Measurements from ENCODE around the gene MED27. TPM values are rescaled to one million over a fixed set of nuclear protein-coding genes. Genes with fewer than 3 reads are reported as not detected.
A peak's percentile ranks its signal among the peaks of the same experiment; 100 is the strongest.

Gene MED27, protein sequence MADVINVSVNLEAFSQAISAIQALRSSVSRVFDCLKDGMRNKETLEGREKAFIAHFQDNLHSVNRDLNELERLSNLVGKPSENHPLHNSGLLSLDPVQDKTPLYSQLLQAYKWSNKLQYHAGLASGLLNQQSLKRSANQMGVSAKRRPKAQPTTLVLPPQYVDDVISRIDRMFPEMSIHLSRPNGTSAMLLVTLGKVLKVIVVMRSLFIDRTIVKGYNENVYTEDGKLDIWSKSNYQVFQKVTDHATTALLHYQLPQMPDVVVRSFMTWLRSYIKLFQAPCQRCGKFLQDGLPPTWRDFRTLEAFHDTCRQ
- total RNA-seq (2014; rRNA removed; shearing (Covaris generic)) (21.4 and 35.4 TPM in 2 replicates), polyA plus RNA-seq (2016; fragmentation: Nextera tagmentation; extraction: Ambion mirVana) (41.1 and 44.1 TPM in 2 replicates)

DNA sequence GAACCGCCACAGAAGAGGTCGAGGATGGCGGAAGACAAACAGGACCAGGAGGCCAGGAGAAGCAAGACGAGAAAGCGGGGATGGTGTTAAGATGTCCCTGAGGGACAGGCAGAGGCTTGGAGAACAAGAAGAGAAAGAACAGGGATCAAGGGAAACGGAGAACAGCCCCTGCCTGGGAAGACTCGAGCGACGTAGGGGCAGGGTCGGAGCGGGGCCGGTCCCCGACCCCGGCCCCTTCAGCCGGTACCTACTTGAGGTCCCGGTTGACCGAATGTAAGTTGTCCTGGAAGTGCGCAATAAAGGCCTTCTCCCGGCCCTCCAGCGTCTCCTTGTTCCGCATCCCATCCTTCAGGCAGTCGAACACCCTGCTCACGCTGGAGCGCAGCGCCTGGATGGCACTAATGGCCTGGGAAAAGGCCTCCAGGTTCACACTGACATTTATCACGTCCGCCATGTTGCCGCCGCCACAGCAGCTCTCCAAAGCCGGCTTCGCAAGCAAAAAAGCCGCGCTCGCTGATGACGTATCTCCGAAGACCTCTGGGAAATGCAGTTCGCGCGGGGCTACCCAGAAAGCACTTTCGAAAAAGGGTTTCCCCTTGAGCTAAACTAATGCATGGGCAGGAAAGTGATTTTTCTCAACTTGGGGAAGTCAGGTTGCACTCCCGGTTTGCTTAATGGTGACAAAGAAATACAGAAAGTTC, at the start of gene MED27:
MED27 (minus strand) TSS at position 477 of the 701 bp plus-strand sequence; CDS start at position 454, 23 bp downstream.
- H3K4me2 ChIP-seq (ENCODE audit: unreplicated experiment) = peak within 1 kb of the TSS; percentile 99
- peaks cover 12% of the 10 kb centered on the region for H3K27me3 ChIP-seq (replicated peaks; ENCODE audit: insufficient read depth)
- no peaks in the 10 kb centered on the region for H3K9me3 ChIP-seq (ENCODE audit: low read depth)
- H3K4me3 ChIP-seq = peak within 1 kb of the TSS; percentile 89
- H3K79me2 ChIP-seq (ENCODE audit: insufficient read depth) = peaks cover 47% of the 10 kb centered on the region
- H3F3A ChIP-seq (ENCODE audit: insufficient read depth) = peaks cover 13% of the 10 kb centered on the region; the same call in 1 of the 2 replicates
- peaks cover 28% of the 10 kb centered on the region for H3K4me1 ChIP-seq (ENCODE audit: insufficient read depth)
- 0 out of 2 replicates have a peak, but pooled peaks cover 5% of the 10 kb centered on the region for H3K9me2 ChIP-seq (ENCODE audit: insufficient read depth)
- peak; percentile 98 for DNase-seq
- WGBS, 2 experiments (ENCODE audit: low coverage in 1 of 2, low lambda C conversion rate in 2 of 2, missing lambda C conversion rate in 2 of 2) = 1 to 2% methylated on average over 40 to 41 of the region's 41 CpGs
- H3K27ac ChIP-seq = peak within 1 kb of the TSS; percentile 58
- H3K9ac ChIP-seq = peak within 1 kb of the TSS; percentile 92
- peaks cover 11% of the 10 kb centered on the region for H3K36me3 ChIP-seq (ENCODE audit: low read depth)
- in situ Hi-C loops (cut with MboI) = no loop called here
- peak within 1 kb of the TSS; percentile 83 for H2AFZ ChIP-seq
- no peaks in the 10 kb centered on the region for H4K20me1 ChIP-seq (ENCODE audit: insufficient read depth)
- no peak for TF ChIP-seq EZH2 (IDR thresholded peaks at IDR 0.05; ENCODE audit: insufficient read depth, poor library complexity, severe bottlenecking)
- no peak for TF ChIP-seq EZH2phosphoT487 (IDR thresholded peaks at IDR 0.05; ENCODE audit: insufficient read depth, low read depth)

DNA sequence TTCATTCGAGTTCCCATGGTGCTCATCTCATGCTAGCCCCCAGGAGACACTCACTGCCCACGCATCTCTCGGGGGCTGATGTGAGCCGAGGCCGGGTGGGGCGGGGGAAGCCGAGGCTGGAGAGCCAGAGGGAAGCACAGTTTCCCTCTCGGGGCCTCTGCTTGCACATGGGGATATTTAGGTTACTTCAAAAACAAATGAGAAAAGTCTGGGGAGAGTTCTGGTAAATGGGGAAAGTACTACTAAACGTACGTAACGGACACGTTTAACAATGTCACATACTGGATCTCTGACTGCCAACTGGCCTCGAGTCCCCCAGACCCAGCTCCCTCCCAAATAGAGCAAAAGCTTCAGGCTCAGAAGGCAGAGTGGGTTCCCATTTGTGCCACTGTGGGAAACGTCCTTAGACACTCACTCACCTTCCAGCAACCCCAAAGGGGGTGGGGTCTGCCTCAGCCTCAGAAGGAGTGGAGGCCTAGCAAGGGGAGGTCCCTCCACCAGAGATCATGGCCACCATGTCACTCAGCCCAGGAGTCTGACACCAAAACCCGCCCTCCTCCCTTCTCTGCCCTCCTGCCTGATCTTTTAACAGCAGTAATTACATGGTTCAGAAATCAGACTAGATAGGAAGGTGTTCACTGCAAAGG, 48.3 kb upstream of the MED27 start:
- no peak overlapping the region for H3K9ac ChIP-seq
- no peaks in the 10 kb centered on the region for H4K20me1 ChIP-seq (ENCODE audit: insufficient read depth)
- no peak overlapping the region for H3K4me2 ChIP-seq (ENCODE audit: unreplicated experiment)
- H3K27ac ChIP-seq = no peak overlapping the region
- TF ChIP-seq EZH2 (IDR thresholded peaks at IDR 0.05; ENCODE audit: insufficient read depth, poor library complexity, severe bottlenecking) (no peak), EZH2phosphoT487 (IDR thresholded peaks at IDR 0.05; ENCODE audit: insufficient read depth, low read depth) (no peak)
- H2AFZ ChIP-seq = no peak overlapping the region
- H3K9me3 ChIP-seq (ENCODE audit: low read depth) = no peaks in the 10 kb centered on the region
- H3K36me3 ChIP-seq (ENCODE audit: low read depth) = no peaks in the 10 kb centered on the region
- in situ Hi-C loops (cut with MboI) = no loop called here
- no peaks in the 10 kb centered on the region for H3K79me2 ChIP-seq (ENCODE audit: insufficient read depth)
- H3K27me3 ChIP-seq (replicated peaks; ENCODE audit: insufficient read depth) = peaks cover 88% of the 10 kb centered on the region
- 13 to 14% methylated on average over 15 of the region's 15 CpGs for WGBS, 2 experiments (ENCODE audit: low coverage in 1 of 2, low lambda C conversion rate in 2 of 2, missing lambda C conversion rate in 2 of 2)
- no peaks in the 10 kb centered on the region for H3F3A ChIP-seq (ENCODE audit: insufficient read depth)
- H3K9me2 ChIP-seq (ENCODE audit: insufficient read depth) = no peaks in the 10 kb centered on the region
- DNase-seq = no peak
- no peak overlapping the region for H3K4me3 ChIP-seq
- H3K4me1 ChIP-seq (ENCODE audit: insufficient read depth) = no peaks in the 10 kb centered on the region

DNA sequence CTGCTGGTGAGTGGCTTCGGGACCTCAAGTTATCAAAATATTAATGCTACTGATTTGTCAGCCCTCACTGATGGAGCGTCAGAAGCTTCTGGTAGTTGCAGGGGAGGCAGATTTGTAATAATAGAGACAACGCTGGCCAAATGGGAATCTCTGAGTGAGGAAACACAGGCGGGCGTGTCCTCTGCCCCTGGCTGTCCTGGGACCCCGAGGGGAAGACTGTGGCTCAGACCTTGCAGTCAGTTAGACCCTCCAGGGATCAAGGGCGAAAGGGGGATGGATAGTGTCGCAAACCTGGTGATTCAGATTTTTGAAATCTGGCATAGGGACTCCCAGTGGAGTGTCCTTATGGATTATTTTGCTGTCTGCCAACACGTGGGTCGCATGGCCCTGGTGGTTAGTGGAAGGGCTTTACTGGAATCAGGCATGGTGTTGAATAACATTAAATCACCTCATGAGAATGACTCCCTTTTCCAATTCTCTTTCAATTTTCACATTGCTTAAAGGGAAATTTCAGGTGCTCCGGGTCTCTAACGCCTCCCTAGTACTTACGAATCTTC, 47.1 kb upstream of the MED27 start:
- Histone ChIP-seq H2AFZ (no peak overlapping the region), H3F3A (ENCODE audit: insufficient read depth) (no peaks in the 10 kb centered on the region), H3K9ac (no peak overlapping the region), H3K27ac (no peak overlapping the region), H3K9me2 (ENCODE audit: insufficient read depth) (no peaks in the 10 kb centered on the region), H3K36me3 (ENCODE audit: low read depth) (no peaks in the 10 kb centered on the region), H3K4me2 (ENCODE audit: unreplicated experiment) (no peak overlapping the region), H3K27me3 (replicated peaks; ENCODE audit: insufficient read depth) (peaks cover 88% of the 10 kb centered on the region), H3K9me3 (ENCODE audit: low read depth) (no peaks in the 10 kb centered on the region), H3K79me2 (ENCODE audit: insufficient read depth) (no peaks in the 10 kb centered on the region), H3K4me3 (no peak overlapping the region), H4K20me1 (ENCODE audit: insufficient read depth) (no peaks in the 10 kb centered on the region), H3K4me1 (ENCODE audit: insufficient read depth) (no peaks in the 10 kb centered on the region)
- no peak for DNase-seq
- TF ChIP-seq EZH2phosphoT487 (IDR thresholded peaks at IDR 0.05; ENCODE audit: insufficient read depth, low read depth) (no peak), EZH2 (IDR thresholded peaks at IDR 0.05; ENCODE audit: insufficient read depth, poor library complexity, severe bottlenecking) (no peak)
- WGBS, 2 experiments (ENCODE audit: low coverage in 1 of 2, low lambda C conversion rate in 2 of 2, missing lambda C conversion rate in 2 of 2) = 59 to 61% methylated on average over 13 of the region's 13 CpGs
- in situ Hi-C loops (cut with MboI) = no loop called here
